Adrenal gland (tissue), 5 donors: ENCODE results near the gene ARL15.

Source experiments
- CTCF ChIP-seq, 6 experiments: fragments of 450-650 bp in 4 of 6; fragments of 200-600 bp in 2 of 6; sonication (generic) in 1 of 6; IDR thresholded peaks; 1 replicate in 5 of 6; 2 replicates in 1 of 6; pipeline versions ENCODE4 v1.5.1 to v1.8.0; 2016 to 2021; ENCODE audit warnings: antibody characterized with exemption in 6 of 6, mild to moderate bottlenecking in 2 of 6, moderate library complexity in 1 of 6
- POLR2A ChIP-seq, 2 donors: fragments of 450-650 bp; IDR thresholded peaks; one replicate each; pipeline ENCODE4 v1.6.1; 2017; ENCODE audit warnings: antibody characterized with exemption in 2 of 2, mild to moderate bottlenecking in 2 of 2, moderate library complexity in 1 of 2
- donor health status: DM: no; HTN: no; CAD: no.

GRCh38 chr5:54086191-54086590 is 224.2 kb downstream of the ARL15 start:
- TF ChIP-seq CTCF (IDR thresholded peaks at IDR 0.05) (no peak), POLR2A (IDR thresholded peaks at IDR 0.05) (no peak)
